Neutrophil (primary cell): ENCODE data around the gene RGMA.

Experiments used
- H3K27ac ChIP-seq: fragments of 200-600 bp; sonication (generic); 2 replicates; pipeline ENCODE4 v1.5.1; 2016; ENCODE audit warnings: mild to moderate bottlenecking, moderate library complexity
- H3K27me3 ChIP-seq: fragments of 200-600 bp; sonication (generic); 2 replicates; pipeline ENCODE4 v1.6.0; 2016; ENCODE audit warnings: mild to moderate bottlenecking
- H3K36me3 ChIP-seq: fragments of 200-600 bp; sonication (generic); 2 replicates; pipeline ENCODE4 v1.5.1; 2017
- H3K4me1 ChIP-seq, 2 experiments: fragments of 200-600 bp in 1 of 2; sonication (generic) in 1 of 2; 1 replicate in 1 of 2; 2 replicates in 1 of 2; pipeline versions ENCODE4 v1.5.1 to v1.6.1; 2013 to 2016; ENCODE audit warnings: low read depth in 1 of 2, low read length in 1 of 2, mild to moderate bottlenecking in 1 of 2, moderate library complexity in 1 of 2; ENCODE audit not compliant: control insufficient read depth in 1 of 2, insufficient read depth in 1 of 2
- H3K4me3 ChIP-seq, 2 experiments: fragments of 200-600 bp in 1 of 2; sonication (generic) in 1 of 2; 1 replicate in 1 of 2; 2 replicates in 1 of 2; pipeline ENCODE4 v1.5.1; 2013 to 2016; ENCODE audit warnings: low read depth in 1 of 2, low read length in 1 of 2, mild to moderate bottlenecking in 1 of 2, moderate library complexity in 1 of 2
- H3K9me3 ChIP-seq: fragments of 200-600 bp; sonication (generic); 2 replicates; pipeline ENCODE4 v1.5.1; 2016
- TF ChIP-seq, protein P1 (sequence below): fragments of 200-600 bp; sonication (generic); IDR thresholded peaks from 2 replicates; pipeline ENCODE4 v1.5.1; 2016; ENCODE audit warnings: antibody characterized with exemption

Gene RGMA

DNA sequence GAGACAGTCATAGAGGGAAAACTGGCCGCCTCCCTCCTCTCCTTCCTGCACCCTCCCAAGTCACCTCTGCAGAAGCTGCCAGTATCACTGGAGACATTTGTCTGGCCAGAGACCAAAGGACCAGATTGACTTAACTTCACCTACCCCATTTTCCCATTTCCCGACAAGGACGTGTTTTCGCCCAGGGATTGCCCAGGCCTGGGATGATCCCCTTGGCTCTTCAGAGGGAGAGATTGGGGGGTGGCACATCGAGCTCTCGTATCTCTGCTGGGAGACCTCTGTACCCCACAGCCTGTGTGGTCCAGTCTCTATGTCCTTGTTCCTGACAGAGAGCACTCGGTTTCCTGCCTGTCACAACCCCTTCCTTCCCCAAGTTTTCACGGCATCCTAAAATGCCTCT lies 31.4 kb downstream of the RGMA start:
- Histone ChIP-seq H3K4me3 (no peak overlapping the region), H3K9me3 (no peaks in the 10 kb centered on the region), H3K27me3 (peaks cover 26% of the 10 kb centered on the region), H3K4me1 (no peaks in the 10 kb centered on the region), H3K27ac (no peak overlapping the region), H3K36me3 (no peaks in the 10 kb centered on the region)
- TF ChIP-seq, protein P1, sequence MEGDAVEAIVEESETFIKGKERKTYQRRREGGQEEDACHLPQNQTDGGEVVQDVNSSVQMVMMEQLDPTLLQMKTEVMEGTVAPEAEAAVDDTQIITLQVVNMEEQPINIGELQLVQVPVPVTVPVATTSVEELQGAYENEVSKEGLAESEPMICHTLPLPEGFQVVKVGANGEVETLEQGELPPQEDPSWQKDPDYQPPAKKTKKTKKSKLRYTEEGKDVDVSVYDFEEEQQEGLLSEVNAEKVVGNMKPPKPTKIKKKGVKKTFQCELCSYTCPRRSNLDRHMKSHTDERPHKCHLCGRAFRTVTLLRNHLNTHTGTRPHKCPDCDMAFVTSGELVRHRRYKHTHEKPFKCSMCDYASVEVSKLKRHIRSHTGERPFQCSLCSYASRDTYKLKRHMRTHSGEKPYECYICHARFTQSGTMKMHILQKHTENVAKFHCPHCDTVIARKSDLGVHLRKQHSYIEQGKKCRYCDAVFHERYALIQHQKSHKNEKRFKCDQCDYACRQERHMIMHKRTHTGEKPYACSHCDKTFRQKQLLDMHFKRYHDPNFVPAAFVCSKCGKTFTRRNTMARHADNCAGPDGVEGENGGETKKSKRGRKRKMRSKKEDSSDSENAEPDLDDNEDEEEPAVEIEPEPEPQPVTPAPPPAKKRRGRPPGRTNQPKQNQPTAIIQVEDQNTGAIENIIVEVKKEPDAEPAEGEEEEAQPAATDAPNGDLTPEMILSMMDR = no peak

GRCh38 chr15:93056836-93057235 lies 32.2 kb downstream of the RGMA start:
- no peaks in the 10 kb centered on the region for H3K4me1 ChIP-seq
- TF ChIP-seq, protein P1 = no peak

DNA sequence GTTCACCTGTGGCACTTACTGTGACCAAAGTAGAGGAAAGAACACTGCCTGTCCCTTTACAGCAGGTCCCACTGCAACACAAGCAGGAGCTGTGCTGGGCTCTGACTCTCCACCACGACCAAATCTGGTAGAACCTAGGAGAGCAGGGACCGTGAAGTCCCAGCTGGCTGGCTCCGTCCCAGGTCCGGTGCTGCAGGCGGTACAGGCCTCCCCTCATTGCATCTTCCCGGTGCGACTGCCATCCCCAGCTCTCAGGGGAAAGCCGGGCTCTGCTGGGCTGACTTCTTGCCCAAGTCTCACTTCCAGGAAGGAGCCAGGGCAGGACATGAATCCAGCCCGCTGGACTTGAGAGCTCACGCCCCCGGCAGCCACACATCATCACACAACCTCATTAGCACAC lies 33.8 kb downstream of the RGMA start:
- TF ChIP-seq, protein P1 = no peak
- H3K27me3 ChIP-seq = peaks cover 4% of the 10 kb centered on the region
- H3K36me3 ChIP-seq = no peaks in the 10 kb centered on the region
- no peaks in the 10 kb centered on the region for H3K9me3 ChIP-seq
- no peak overlapping the region for H3K27ac ChIP-seq
- H3K4me1 ChIP-seq = no peaks in the 10 kb centered on the region
- H3K4me3 ChIP-seq = no peak overlapping the region

More at GRCh38 chr15:93056836-93057235, 32.2 kb downstream of the RGMA start:
- Histone ChIP-seq H3K27me3 (peaks cover 19% of the 10 kb centered on the region), H3K36me3 (no peaks in the 10 kb centered on the region), H3K4me3 (no peak overlapping the region), H3K9me3 (no peaks in the 10 kb centered on the region), H3K27ac (no peak overlapping the region)

DNA sequence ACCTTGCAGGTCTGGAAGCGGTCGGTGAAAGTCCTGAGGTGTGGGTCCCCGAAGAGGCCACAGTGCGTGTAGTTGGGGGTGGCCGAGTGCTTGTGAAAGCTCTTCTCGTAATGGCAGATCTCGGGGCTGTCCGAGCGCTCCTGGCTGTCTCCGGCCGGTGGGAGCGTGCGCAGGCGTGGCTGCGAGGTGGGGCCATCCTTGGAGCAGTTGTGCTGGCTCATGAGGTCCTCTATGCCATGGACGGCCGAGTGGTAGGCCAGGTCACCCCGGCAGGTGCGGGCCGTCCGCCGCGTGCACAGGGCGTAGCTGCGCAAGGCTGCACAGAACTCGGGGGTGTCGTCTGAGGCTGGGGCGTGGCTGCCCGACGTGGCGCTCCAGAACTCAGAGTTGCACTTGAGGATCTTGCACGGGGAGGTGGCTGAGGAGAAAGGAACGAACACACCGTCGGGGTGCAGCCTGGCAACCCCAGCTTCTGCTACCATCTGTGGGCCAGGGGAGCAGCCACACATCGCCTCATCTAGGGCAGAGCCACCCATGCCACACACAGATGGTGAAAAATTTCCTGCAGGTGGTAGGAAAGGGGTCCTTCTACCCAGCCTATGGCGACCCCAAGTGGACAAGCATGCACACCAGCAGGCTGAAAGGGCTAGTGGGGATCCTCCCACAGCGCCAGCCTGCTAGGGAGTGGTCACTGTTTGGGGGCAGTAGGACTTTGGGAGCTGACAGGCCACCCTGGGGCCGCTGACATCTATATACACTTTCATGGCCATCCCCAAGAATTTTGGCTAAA lies 36.7 kb downstream of the RGMA start:
- TF ChIP-seq, protein P1 = no peak
- no peaks in the 10 kb centered on the region for H3K9me3 ChIP-seq
- H3K27me3 ChIP-seq = peaks cover 24% of the 10 kb centered on the region
- H3K4me1 ChIP-seq = peaks cover 0 to 20% of the 10 kb centered on the region in 2 experiments
- H3K4me3 ChIP-seq = no peak overlapping the region
- H3K36me3 ChIP-seq = no peaks in the 10 kb centered on the region
- H3K27ac ChIP-seq = no peak overlapping the region

- H3K9me3 ChIP-seq = no peaks in the 10 kb centered on the region
- H3K4me3 ChIP-seq = no peak overlapping the region
- no peak overlapping the region for H3K27ac ChIP-seq
- TF ChIP-seq, protein P1 = no peak
- peaks cover 24% of the 10 kb centered on the region for H3K27me3 ChIP-seq
- H3K4me1 ChIP-seq = peaks cover 0 to 20% of the 10 kb centered on the region in 2 experiments
- no peaks in the 10 kb centered on the region for H3K36me3 ChIP-seq
These were observed 37.5 kb downstream of the RGMA start for GRCh38 chr15:93051236-93052089.
